Upper lobe of left lung (tissue), 4 donors: ENCODE measurements around the gene CARD9.

Experiments used
- CTCF ChIP-seq, 6 experiments: fragments of 450-650 bp in 4 of 6; fragments of 200-600 bp in 2 of 6; sonication (generic) in 2 of 6; IDR thresholded peaks; one replicate each; pipeline ENCODE4 v1.5.1; 2016 to 2019; ENCODE audit warnings: antibody characterized with exemption in 6 of 6
- EP300 ChIP-seq, 4 donors: sonication (generic); formaldehyde crosslinking; IDR thresholded peaks; one replicate each; pipeline ENCODE4 v1.5.1; 2017; ENCODE audit warnings: antibody characterized with exemption in 4 of 4, control low read depth in 2 of 4
- POLR2A ChIP-seq, 4 donors: fragments of 450-650 bp; IDR thresholded peaks; one replicate each; pipeline ENCODE4 v1.5.1; 2016 to 2017; ENCODE audit warnings: antibody characterized with exemption in 4 of 4, mild to moderate bottlenecking in 2 of 4
- POLR2AphosphoS5 ChIP-seq, 2 donors: sonication (generic); formaldehyde crosslinking; IDR thresholded peaks; one replicate each; pipeline ENCODE4 v1.5.1; 2017; ENCODE audit warnings: antibody characterized with exemption in 2 of 2

- TF ChIP-seq POLR2A (IDR thresholded peaks at IDR 0.05) (no peak), CTCF (IDR thresholded peaks at IDR 0.05) (no peak), EP300 (IDR thresholded peaks at IDR 0.05) (no peak), POLR2AphosphoS5 (IDR thresholded peaks at IDR 0.05) (no peak)
Measured at GRCh38 chr9:136403915-136404800, 30.7 kb upstream of the CARD9 start.
